Glutamatergic neuron (in vitro differentiated cells): ENCODE results near the gene CD320. TPM values are rescaled to one million over a fixed set of nuclear protein-coding genes. Genes with fewer than 3 reads are reported as not detected.

ENCODE experiments used
- DNase-seq: peaks from one replicate; pipeline ENCODE4 v3.0.0; 2022
- H3K27ac Mint-ChIP-seq: one replicate; pipeline ENCODE4 v1.8.0; 2020; ENCODE audit warnings: mild to moderate bottlenecking, mixed read lengths, inconsistent platforms; ENCODE audit not compliant: unreplicated experiment
- H3K27me3 Mint-ChIP-seq: one replicate; pipeline ENCODE4 v1.8.0; 2020; ENCODE audit warnings: mild to moderate bottlenecking, moderate library complexity, mixed read lengths, inconsistent platforms; ENCODE audit not compliant: unreplicated experiment
- H3K36me3 Mint-ChIP-seq: one replicate; pipeline ENCODE4 v1.8.0; 2020; ENCODE audit warnings: mild to moderate bottlenecking, mixed read lengths, inconsistent platforms; ENCODE audit not compliant: unreplicated experiment
- H3K4me1 Mint-ChIP-seq: one replicate; pipeline ENCODE4 v1.8.0; 2020; ENCODE audit warnings: mild to moderate bottlenecking, low read depth, mixed read lengths, inconsistent platforms; ENCODE audit not compliant: unreplicated experiment
- H3K4me3 Mint-ChIP-seq: one replicate; pipeline ENCODE4 v1.8.0; 2020; ENCODE audit warnings: mild to moderate bottlenecking, mixed read lengths, inconsistent platforms; ENCODE audit not compliant: unreplicated experiment
- H3K9me3 Mint-ChIP-seq: one replicate; pipeline ENCODE4 v1.8.0; 2020; ENCODE audit warnings: mild to moderate bottlenecking, moderate library complexity, mixed read lengths, inconsistent platforms; ENCODE audit not compliant: unreplicated experiment
- total RNA-seq: library from RNA; stranded (reverse); fragmentation: NEBNext Ultra II Directional; extraction: Animal tissue kit (Norgen Biotek cat#: 25700); gene quantifications from one replicate; pipeline ENCODE4 v1.2.1, GENCODE V29; 2021; ENCODE audit not compliant: unreplicated experiment
- TF ChIP-seq, protein P1 (sequence below): fragments of 200-600 bp; sonication (generic); IDR thresholded peaks from one replicate; pipeline ENCODE4 v1.5.0; 2021; ENCODE audit not compliant: partially characterized antibody, unreplicated experiment

Gene CD320
- total RNA-seq, 1 donor from 2014 or later = 45.1 TPM

DNA sequence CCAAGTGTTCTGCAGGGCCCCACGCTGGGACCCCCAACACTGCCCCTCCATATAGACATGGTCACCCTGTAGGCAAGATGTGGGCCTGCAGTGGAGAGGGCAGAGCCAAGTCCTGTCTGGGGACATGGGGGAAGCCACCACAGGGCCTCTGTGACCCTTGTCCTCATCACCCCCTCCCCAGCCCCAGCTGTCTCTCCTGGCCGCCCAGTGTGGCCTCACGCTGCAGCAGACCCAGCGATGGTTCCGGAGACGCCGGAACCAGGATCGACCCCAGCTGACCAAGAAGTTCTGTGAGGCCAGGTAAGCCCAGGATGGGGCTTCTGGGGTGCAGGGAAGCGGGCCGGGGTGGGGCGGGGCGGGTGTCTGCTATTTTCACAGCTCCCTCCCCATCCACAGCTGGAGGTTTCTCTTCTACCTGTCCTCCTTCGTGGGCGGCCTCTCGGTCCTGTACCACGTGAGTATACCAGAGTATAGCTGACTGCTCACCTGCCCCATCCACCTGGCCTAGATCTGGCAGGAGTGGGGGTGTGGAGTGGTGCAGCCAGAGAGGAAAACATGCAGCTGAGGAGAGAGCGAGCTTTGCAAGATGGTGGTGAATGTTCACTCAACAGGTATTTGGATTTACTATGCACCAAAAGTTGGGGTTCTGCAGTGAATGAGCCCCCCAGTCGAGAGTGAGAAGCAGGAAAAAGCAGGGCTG, 52.6 kb downstream of the CD320 start:
- no peak for DNase-seq
- peaks cover 3% of the 10 kb centered on the region for H3K9me3 Mint-ChIP-seq
- no peak overlapping the region for H3K4me3 Mint-ChIP-seq
- no peaks in the 10 kb centered on the region for H3K4me1 Mint-ChIP-seq
- no peaks in the 10 kb centered on the region for H3K36me3 Mint-ChIP-seq
- TF ChIP-seq, protein P1, sequence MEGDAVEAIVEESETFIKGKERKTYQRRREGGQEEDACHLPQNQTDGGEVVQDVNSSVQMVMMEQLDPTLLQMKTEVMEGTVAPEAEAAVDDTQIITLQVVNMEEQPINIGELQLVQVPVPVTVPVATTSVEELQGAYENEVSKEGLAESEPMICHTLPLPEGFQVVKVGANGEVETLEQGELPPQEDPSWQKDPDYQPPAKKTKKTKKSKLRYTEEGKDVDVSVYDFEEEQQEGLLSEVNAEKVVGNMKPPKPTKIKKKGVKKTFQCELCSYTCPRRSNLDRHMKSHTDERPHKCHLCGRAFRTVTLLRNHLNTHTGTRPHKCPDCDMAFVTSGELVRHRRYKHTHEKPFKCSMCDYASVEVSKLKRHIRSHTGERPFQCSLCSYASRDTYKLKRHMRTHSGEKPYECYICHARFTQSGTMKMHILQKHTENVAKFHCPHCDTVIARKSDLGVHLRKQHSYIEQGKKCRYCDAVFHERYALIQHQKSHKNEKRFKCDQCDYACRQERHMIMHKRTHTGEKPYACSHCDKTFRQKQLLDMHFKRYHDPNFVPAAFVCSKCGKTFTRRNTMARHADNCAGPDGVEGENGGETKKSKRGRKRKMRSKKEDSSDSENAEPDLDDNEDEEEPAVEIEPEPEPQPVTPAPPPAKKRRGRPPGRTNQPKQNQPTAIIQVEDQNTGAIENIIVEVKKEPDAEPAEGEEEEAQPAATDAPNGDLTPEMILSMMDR = no peak
- peaks cover 5% of the 10 kb centered on the region for H3K27me3 Mint-ChIP-seq
- H3K27ac Mint-ChIP-seq = no peak overlapping the region

DNA sequence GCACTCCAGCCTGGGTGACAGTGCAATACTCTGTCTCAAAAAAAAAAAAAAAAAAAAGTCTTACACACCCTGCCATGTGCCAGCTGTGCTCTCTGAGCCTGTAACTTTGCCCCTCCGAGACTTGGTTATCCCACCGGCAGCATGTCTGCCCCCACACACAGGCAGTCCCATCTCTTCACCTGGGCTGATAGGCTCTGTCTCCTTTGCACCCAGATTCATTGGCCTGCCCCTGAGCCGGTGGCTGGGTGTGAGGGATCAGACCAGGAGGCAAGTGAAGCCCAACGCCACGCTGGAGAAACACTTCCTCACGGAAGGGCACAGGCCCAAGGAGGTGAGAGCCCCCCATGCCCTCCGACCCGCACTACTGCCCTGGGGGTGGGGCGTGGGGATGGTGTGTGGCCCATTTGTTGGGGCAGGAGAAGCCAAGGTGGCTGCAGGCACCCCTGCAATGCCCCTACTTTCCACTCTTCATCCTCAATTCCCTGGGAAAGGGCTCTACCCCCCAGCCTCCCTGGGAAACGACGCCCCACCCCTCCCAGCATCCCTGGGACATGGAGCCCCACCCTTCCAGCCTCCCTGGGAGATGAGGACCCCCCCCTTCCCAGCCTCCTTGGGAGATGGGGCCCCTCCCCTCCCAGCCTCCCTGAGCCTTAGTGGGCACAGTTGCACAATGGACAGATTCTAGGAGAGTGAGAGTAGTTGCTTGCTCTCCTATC, 53.7 kb downstream of the CD320 start:
- no peak overlapping the region for H3K27ac Mint-ChIP-seq
- TF ChIP-seq, protein P1 = no peak
- DNase-seq = no peak
- H3K27me3 Mint-ChIP-seq = peaks cover 5% of the 10 kb centered on the region
- no peaks in the 10 kb centered on the region for H3K36me3 Mint-ChIP-seq
- no peaks in the 10 kb centered on the region for H3K4me1 Mint-ChIP-seq
- peaks cover 3% of the 10 kb centered on the region for H3K9me3 Mint-ChIP-seq
- no peak overlapping the region for H3K4me3 Mint-ChIP-seq

DNA sequence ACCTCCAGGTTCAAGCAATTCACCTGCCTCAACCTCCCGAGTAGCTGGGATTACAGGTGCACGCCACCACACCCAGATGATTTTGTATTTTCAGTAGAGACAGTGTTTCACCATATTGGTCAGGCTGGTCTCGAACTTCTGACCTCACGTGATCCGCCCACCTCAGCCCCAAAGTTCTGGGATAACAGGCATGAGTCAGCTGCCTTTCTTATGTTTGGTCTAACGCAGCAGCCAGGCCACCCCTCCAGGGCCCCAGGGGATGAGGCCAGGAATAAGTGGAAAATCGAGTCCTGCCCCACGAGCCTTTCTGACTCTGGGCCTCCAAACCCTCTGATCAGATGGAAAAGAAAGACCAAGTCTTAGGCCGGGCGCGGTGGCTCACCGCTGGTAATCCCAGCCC, 54.5 kb downstream of the CD320 start:
- TF ChIP-seq, protein P1 = no peak
- H3K9me3 Mint-ChIP-seq = peaks cover 5% of the 10 kb centered on the region
- H3K4me3 Mint-ChIP-seq = no peak overlapping the region
- H3K4me1 Mint-ChIP-seq = no peaks in the 10 kb centered on the region
- H3K27ac Mint-ChIP-seq = no peak overlapping the region
- peaks cover 3% of the 10 kb centered on the region for H3K27me3 Mint-ChIP-seq
- no peaks in the 10 kb centered on the region for H3K36me3 Mint-ChIP-seq
- DNase-seq = no peak

GRCh38 chr19:8252922-8253589, 55.1 kb downstream of the CD320 start:
- H3K27ac Mint-ChIP-seq = no peak overlapping the region
- DNase-seq = peak; percentile 93
- H3K4me1 Mint-ChIP-seq = no peaks in the 10 kb centered on the region
- H3K9me3 Mint-ChIP-seq = peaks cover 9% of the 10 kb centered on the region
- TF ChIP-seq, protein P1 = peak; percentile 95
- peaks cover 3% of the 10 kb centered on the region for H3K27me3 Mint-ChIP-seq
- H3K36me3 Mint-ChIP-seq = no peaks in the 10 kb centered on the region
- no peak overlapping the region for H3K4me3 Mint-ChIP-seq

Other genes starting within 250 kb of the CD320 start
- 18.3 TPM for gene FBN3, start 158.8 kb downstream of the CD320 start, total RNA-seq
- 27.3 TPM for gene CERS4, start 99.0 kb downstream of the CD320 start, total RNA-seq
- 65.1 TPM for gene NDUFA7, start 13.0 kb upstream of the CD320 start, total RNA-seq
- gene RPS28, start 13.1 kb upstream of the CD320 start, total RNA-seq = 1,030 TPM
- gene KANK3, start 34.9 kb upstream of the CD320 start, total RNA-seq = 8.9 TPM
- gene ANGPTL4, start 55.8 kb upstream of the CD320 start, total RNA-seq = 0.51 TPM
- 137 TPM for gene RAB11B, start 82.0 kb upstream of the CD320 start, total RNA-seq
- gene MARCHF2, start 104.9 kb upstream of the CD320 start, total RNA-seq = 47.7 TPM
- gene HNRNPM, start 136.6 kb upstream of the CD320 start, total RNA-seq = 184 TPM
- 0.49 TPM for gene PRAM1, start 194.3 kb upstream of the CD320 start, total RNA-seq
- 27.2 TPM for gene ZNF414, start 205.8 kb upstream of the CD320 start, total RNA-seq